GM23338 (cell line): ENCODE results near the gene KIT. TPM values are rescaled to one million over a fixed set of nuclear protein-coding genes. Genes with fewer than 3 reads are reported as not detected.

Source experiments
- ATAC-seq: fragments of 200-7000 bp; cut with Tn5 transposase; 3 replicates; pipeline ENCODE4 v1.9.1; 2020
- DNase-seq: peaks from one replicate; pipeline ENCODE4 v3.0.0-alpha.2; 2015; ENCODE audit warnings: low spot score
- H2AFZ ChIP-seq: fragments of 200-600 bp; sonication (generic); 2 replicates; pipeline ENCODE4 v1.8.0; 2016; ENCODE audit warnings: antibody characterized with exemption, mild to moderate bottlenecking, moderate library complexity
- H3F3A ChIP-seq: fragments of 200-600 bp; sonication (generic); replicated peaks from 2 replicates; pipeline ENCODE4 v1.8.0; 2017; ENCODE audit warnings: antibody characterized with exemption, mixed run types, low read depth
- H3K27ac ChIP-seq: fragments of 200-600 bp; sonication (generic); 2 replicates; pipeline ENCODE4 v1.6.1; 2016; ENCODE audit warnings: low read depth
- H3K27me3 ChIP-seq: fragments of 200-600 bp; sonication (generic); 2 replicates; pipeline ENCODE4 v1.8.0; 2016; ENCODE audit warnings: mild to moderate bottlenecking, mixed run types, moderate library complexity; ENCODE audit not compliant: insufficient read depth
- H3K36me3 ChIP-seq: fragments of 200-600 bp; sonication (generic); 2 replicates; pipeline ENCODE4 v1.8.0; 2016; ENCODE audit warnings: mild to moderate bottlenecking; ENCODE audit not compliant: insufficient read depth
- H3K4me1 ChIP-seq: fragments of 200-600 bp; sonication (generic); 2 replicates; pipeline ENCODE4 v1.8.0; 2016; ENCODE audit warnings: mild to moderate bottlenecking, moderate library complexity; ENCODE audit not compliant: insufficient read depth
- H3K4me2 ChIP-seq: fragments of 200-600 bp; sonication (generic); 2 replicates; pipeline ENCODE4 v1.7.1; 2017; ENCODE audit warnings: mixed run types
- H3K4me3 ChIP-seq: fragments of 200-600 bp; sonication (generic); 2 replicates; pipeline ENCODE4 v1.6.1; 2016; ENCODE audit warnings: mixed run types
- H3K79me2 ChIP-seq: fragments of 200-600 bp; sonication (generic); replicated peaks from 2 replicates; pipeline ENCODE4 v1.8.0; 2017; ENCODE audit warnings: mild to moderate bottlenecking; ENCODE audit not compliant: insufficient read depth
- H3K9me2 ChIP-seq: fragments of 200-600 bp; sonication (generic); 2 replicates; pipeline ENCODE4 v1.8.0; 2017; ENCODE audit not compliant: insufficient read depth
- H4K20me1 ChIP-seq: fragments of 200-600 bp; sonication (generic); replicated peaks from 2 replicates; pipeline ENCODE4 v1.8.0; 2017; ENCODE audit warnings: mild to moderate bottlenecking; ENCODE audit not compliant: insufficient read depth
- H3K27ac Mint-ChIP-seq: 2 replicates; pipeline ENCODE4 v1.8.0; 2020; ENCODE audit warnings: inconsistent platforms, mild to moderate bottlenecking, moderate library complexity, mixed read lengths
- H3K27me3 Mint-ChIP-seq: 3 replicates; pipeline ENCODE4 v1.8.0; 2022; ENCODE audit warnings: low read depth, mild to moderate bottlenecking, moderate library complexity, mixed read lengths, inconsistent platforms; ENCODE audit not compliant: insufficient read depth, poor library complexity
- H3K36me3 Mint-ChIP-seq: 3 replicates; pipeline ENCODE4 v1.8.0; 2021; ENCODE audit warnings: low read depth, mild to moderate bottlenecking, inconsistent platforms, moderate library complexity, mixed read lengths
- H3K4me1 Mint-ChIP-seq: 3 replicates; pipeline ENCODE4 v1.8.0; 2020; ENCODE audit warnings: mild to moderate bottlenecking, inconsistent platforms, mixed read lengths
- H3K4me3 Mint-ChIP-seq: 3 replicates; pipeline ENCODE4 v1.8.0; 2021; ENCODE audit warnings: moderate library complexity, mild to moderate bottlenecking, inconsistent platforms, mixed read lengths
- H3K9me3 Mint-ChIP-seq: 3 replicates; pipeline ENCODE4 v1.8.0; 2020; ENCODE audit warnings: moderate library complexity, mild to moderate bottlenecking, inconsistent platforms, mixed read lengths
- CREB1 ChIP-seq: fragments of 250-450 bp; sonication (Bioruptor Pico); IDR thresholded peaks from 2 replicates; pipeline ENCODE4 v1.5.0; 2020; ENCODE audit warnings: low read depth, mild to moderate bottlenecking, moderate library complexity
- EZH2 ChIP-seq: fragments of 200-600 bp; sonication (generic); IDR thresholded peaks from one replicate; pipeline ENCODE4 v1.8.0; 2017; ENCODE audit warnings: antibody characterized with exemption, mild to moderate bottlenecking, low read depth; ENCODE audit not compliant: unreplicated experiment
- EZH2phosphoT487 ChIP-seq: fragments of 200-600 bp; sonication (generic); IDR thresholded peaks from one replicate; pipeline ENCODE4 v1.8.1; 2018; ENCODE audit warnings: antibody characterized with exemption; ENCODE audit not compliant: unreplicated experiment
- JUNB ChIP-seq: IDR thresholded peaks from one replicate; pipeline ENCODE4 v1.6.1; 2016; ENCODE audit warnings: antibody characterized with exemption; ENCODE audit not compliant: unreplicated experiment
- NANOG ChIP-seq: IDR thresholded peaks from 2 replicates; pipeline ENCODE4 v1.6.1; 2016; ENCODE audit warnings: antibody characterized with exemption, borderline replicate concordance
- POLR2AphosphoS5 ChIP-seq: IDR thresholded peaks from 2 replicates; pipeline ENCODE4 v1.6.1; 2016; ENCODE audit warnings: antibody characterized with exemption, low read depth
- STAT1 ChIP-seq: IDR thresholded peaks from one replicate; pipeline ENCODE4 v1.6.1; 2016; ENCODE audit warnings: antibody characterized with exemption; ENCODE audit not compliant: unreplicated experiment
- ZNF114 ChIP-seq: fragments of 250-450 bp; sonication (Bioruptor Pico); IDR thresholded peaks from 2 replicates; pipeline ENCODE4 v1.5.0; 2020; ENCODE audit warnings: mild to moderate bottlenecking, moderate library complexity
- ZNF331 ChIP-seq: fragments of 250-450 bp; sonication (Bioruptor Pico); IDR thresholded peaks from 2 replicates; pipeline ENCODE4 v1.5.0; 2020; ENCODE audit warnings: low read depth, mild to moderate bottlenecking, moderate library complexity
- polyA plus RNA-seq: library from polyadenylated mRNA; unstranded; fragments of >200 nt; fragmentation: Nextera tagmentation; extraction: Ambion mirVana; gene quantifications from 2 replicates; pipeline ENCODE4 v1.2.1, GENCODE V29; 2016
- total RNA-seq: library from RNA; depleted of rRNA; stranded (reverse); fragments of >200 nt; shearing (Covaris generic); gene quantifications from 2 replicates; pipeline ENCODE4 v1.2.3, GENCODE V29; 2014
- TF ChIP-seq, protein P1 (sequence below): fragments of 250-450 bp; sonication (Bioruptor Pico); IDR thresholded peaks from 2 replicates; pipeline ENCODE4 v1.5.0; 2020; ENCODE audit warnings: mild to moderate bottlenecking, moderate library complexity
- TF ChIP-seq, protein P2 (sequence below), 2 experiments: fragments of 200-600 bp in 1 of 2; sonication (generic) in 1 of 2; conservative IDR thresholded peaks; 2 replicates each; pipeline versions ENCODE4 v1.5.1 to v1.6.1; 2016 to 2017; ENCODE audit warnings: antibody characterized with exemption in 2 of 2, low read depth in 2 of 2, mild to moderate bottlenecking in 2 of 2, moderate library complexity in 1 of 2
- TF ChIP-seq, protein P3 (sequence below): IDR thresholded peaks from 2 replicates; pipeline ENCODE4 v1.6.1; 2016; ENCODE audit warnings: antibody characterized with exemption

The KIT gene
- total and polyA plus RNA-seq, 2 experiments from 2014 or later: 9.0 to 28.4 TPM

DNA sequence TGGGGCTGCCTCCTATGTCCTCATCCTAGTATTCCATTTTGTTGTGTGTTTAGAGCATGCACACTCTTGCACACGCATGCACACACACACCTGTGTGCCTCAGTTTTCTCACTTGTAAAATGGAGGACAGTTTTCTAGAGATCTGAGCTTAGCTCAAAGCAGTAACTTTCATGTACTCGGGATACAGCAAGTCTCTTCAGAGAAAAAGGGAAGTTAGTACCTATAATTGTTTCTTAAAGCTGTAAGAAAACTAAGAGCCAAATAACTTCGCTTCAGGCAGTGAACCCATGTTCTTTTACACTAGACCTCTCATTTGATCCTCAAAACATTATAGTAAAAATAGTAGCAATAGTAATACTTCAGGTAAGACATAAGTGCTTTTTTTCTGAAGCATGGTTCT is 49.6 kb downstream of the KIT start:
- ATAC-seq: no peak
- H3K36me3 ChIP-seq: no peaks in the 10 kb centered on the region; the same call in 1 of the 2 replicates

DNA sequence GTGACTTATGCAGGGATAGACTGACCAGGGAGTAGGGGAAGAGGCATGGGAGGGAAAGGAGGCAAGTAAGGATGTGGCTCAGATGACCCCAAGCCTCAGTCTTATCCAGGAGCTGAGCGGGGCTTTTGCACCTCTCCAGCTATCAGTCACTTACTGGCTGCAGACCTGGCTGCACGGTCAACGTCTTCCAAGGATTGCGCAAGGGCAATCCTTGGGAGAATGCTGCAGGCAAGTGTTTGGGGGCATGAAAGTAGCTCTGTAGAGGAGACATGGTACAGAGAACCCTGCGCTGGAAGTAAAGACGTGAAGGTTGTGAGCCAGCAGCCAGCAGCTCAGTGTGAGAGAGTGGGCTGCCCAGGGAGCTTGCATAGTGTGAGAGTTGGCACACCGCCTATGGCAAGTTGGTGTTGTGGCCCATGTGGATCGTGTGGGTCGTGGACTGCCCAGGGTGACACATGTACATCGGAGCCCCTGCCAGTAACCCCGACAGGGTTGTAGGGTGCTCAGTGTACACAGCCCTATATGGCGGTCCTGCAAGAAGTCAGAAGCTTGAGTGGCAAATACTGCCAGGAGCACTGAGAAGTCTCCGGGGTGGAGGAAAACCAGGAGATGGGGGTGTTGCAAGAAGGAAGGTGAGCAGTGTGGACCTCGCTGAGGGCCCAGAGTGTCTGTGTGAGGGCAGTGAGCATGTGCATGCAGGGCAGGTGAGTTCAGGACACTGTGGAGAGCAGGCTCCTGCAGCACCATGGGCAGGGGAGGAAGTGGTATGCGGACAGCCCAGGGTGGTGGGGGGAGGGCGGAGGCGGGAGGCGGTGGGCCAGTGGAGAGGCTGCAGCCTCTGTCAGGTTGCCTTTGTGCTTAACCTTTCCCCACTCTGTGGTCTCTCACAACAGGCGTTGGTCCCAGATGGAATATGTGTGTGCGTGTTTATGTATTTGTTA is 50.9 kb downstream of the KIT start:
- H3K79me2 ChIP-seq: no peaks in the 10 kb centered on the region
- H3K36me3 Mint-ChIP-seq: peaks cover 37% of the 10 kb centered on the region
- no peak overlapping the region for H3K4me3 ChIP-seq
- H3K4me1 Mint-ChIP-seq: no peaks in the 10 kb centered on the region
- H3K27me3 Mint-ChIP-seq: peaks cover 1% of the 10 kb centered on the region
- no peak overlapping the region for H3K4me2 ChIP-seq
- H3K27me3 ChIP-seq: no peaks in the 10 kb centered on the region
- DNase-seq: no peak
- H3K27ac ChIP-seq: no peak overlapping the region
- no peak overlapping the region for H3K4me3 Mint-ChIP-seq
- H3K4me1 ChIP-seq: no peaks in the 10 kb centered on the region
- H3F3A ChIP-seq: no peaks in the 10 kb centered on the region
- no peak for ATAC-seq
- no peaks in the 10 kb centered on the region for H3K9me3 Mint-ChIP-seq
- H3K36me3 ChIP-seq: no peaks in the 10 kb centered on the region
- no peaks in the 10 kb centered on the region for H4K20me1 ChIP-seq
- H2AFZ ChIP-seq: no peak overlapping the region
- H3K9me2 ChIP-seq: no peaks in the 10 kb centered on the region
- no peak overlapping the region for H3K27ac Mint-ChIP-seq
- TF ChIP-seq CREB1 (no peak), ZNF331 (CRISPR knock-in tag) (no peak), EZH2 (no peak), ZNF114 (CRISPR knock-in tag) (no peak), POLR2AphosphoS5 (no peak), NANOG (no peak), JUNB (no peak)
- TF ChIP-seq, protein P1, sequence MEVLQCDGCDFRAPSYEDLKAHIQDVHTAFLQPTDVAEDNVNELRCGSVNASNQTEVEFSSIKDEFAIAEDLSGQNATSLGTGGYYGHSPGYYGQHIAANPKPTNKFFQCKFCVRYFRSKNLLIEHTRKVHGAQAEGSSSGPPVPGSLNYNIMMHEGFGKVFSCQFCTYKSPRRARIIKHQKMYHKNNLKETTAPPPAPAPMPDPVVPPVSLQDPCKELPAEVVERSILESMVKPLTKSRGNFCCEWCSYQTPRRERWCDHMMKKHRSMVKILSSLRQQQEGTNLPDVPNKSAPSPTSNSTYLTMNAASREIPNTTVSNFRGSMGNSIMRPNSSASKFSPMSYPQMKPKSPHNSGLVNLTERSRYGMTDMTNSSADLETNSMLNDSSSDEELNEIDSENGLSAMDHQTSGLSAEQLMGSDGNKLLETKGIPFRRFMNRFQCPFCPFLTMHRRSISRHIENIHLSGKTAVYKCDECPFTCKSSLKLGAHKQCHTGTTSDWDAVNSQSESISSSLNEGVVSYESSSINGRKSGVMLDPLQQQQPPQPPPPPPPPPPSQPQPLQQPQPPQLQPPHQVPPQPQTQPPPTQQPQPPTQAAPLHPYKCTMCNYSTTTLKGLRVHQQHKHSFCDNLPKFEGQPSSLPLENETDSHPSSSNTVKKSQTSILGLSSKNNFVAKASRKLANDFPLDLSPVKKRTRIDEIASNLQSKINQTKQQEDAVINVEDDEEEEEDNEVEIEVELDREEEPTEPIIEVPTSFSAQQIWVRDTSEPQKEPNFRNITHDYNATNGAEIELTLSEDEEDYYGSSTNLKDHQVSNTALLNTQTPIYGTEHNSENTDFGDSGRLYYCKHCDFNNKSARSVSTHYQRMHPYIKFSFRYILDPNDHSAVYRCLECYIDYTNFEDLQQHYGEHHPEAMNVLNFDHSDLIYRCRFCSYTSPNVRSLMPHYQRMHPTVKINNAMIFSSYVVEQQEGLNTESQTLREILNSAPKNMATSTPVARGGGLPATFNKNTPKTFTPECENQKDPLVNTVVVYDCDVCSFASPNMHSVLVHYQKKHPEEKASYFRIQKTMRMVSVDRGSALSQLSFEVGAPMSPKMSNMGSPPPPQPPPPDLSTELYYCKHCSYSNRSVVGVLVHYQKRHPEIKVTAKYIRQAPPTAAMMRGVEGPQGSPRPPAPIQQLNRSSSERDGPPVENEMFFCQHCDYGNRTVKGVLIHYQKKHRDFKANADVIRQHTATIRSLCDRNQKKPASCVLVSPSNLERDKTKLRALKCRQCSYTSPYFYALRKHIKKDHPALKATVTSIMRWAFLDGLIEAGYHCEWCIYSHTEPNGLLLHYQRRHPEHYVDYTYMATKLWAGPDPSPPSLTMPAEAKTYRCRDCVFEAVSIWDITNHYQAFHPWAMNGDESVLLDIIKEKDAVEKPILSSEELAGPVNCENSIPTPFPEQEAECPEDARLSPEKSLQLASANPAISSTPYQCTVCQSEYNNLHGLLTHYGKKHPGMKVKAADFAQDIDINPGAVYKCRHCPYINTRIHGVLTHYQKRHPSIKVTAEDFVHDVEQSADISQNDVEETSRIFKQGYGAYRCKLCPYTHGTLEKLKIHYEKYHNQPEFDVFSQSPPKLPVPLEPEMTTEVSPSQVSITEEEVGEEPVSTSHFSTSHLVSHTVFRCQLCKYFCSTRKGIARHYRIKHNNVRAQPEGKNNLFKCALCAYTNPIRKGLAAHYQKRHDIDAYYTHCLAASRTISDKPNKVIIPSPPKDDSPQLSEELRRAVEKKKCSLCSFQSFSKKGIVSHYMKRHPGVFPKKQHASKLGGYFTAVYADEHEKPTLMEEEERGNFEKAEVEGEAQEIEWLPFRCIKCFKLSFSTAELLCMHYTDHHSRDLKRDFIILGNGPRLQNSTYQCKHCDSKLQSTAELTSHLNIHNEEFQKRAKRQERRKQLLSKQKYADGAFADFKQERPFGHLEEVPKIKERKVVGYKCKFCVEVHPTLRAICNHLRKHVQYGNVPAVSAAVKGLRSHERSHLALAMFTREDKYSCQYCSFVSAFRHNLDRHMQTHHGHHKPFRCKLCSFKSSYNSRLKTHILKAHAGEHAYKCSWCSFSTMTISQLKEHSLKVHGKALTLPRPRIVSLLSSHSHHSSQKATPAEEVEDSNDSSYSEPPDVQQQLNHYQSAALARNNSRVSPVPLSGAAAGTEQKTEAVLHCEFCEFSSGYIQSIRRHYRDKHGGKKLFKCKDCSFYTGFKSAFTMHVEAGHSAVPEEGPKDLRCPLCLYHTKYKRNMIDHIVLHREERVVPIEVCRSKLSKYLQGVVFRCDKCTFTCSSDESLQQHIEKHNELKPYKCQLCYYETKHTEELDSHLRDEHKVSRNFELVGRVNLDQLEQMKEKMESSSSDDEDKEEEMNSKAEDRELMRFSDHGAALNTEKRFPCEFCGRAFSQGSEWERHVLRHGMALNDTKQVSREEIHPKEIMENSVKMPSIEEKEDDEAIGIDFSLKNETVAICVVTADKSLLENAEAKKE (CRISPR knock-in tag): no peak
- TF ChIP-seq, protein P2, sequence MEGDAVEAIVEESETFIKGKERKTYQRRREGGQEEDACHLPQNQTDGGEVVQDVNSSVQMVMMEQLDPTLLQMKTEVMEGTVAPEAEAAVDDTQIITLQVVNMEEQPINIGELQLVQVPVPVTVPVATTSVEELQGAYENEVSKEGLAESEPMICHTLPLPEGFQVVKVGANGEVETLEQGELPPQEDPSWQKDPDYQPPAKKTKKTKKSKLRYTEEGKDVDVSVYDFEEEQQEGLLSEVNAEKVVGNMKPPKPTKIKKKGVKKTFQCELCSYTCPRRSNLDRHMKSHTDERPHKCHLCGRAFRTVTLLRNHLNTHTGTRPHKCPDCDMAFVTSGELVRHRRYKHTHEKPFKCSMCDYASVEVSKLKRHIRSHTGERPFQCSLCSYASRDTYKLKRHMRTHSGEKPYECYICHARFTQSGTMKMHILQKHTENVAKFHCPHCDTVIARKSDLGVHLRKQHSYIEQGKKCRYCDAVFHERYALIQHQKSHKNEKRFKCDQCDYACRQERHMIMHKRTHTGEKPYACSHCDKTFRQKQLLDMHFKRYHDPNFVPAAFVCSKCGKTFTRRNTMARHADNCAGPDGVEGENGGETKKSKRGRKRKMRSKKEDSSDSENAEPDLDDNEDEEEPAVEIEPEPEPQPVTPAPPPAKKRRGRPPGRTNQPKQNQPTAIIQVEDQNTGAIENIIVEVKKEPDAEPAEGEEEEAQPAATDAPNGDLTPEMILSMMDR (conservative IDR thresholded peaks at IDR 0.05; ENCODE audit: low read depth in 2 of 2): no peak

More for the DNA sequence above, 49.6 kb downstream of the KIT start:
- TF ChIP-seq, protein P3, sequence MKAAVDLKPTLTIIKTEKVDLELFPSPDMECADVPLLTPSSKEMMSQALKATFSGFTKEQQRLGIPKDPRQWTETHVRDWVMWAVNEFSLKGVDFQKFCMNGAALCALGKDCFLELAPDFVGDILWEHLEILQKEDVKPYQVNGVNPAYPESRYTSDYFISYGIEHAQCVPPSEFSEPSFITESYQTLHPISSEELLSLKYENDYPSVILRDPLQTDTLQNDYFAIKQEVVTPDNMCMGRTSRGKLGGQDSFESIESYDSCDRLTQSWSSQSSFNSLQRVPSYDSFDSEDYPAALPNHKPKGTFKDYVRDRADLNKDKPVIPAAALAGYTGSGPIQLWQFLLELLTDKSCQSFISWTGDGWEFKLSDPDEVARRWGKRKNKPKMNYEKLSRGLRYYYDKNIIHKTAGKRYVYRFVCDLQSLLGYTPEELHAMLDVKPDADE: no peak
- TF ChIP-seq CREB1: no peak
- no peak for TF ChIP-seq STAT1
- TF ChIP-seq EZH2phosphoT487: no peak
- no peak for TF ChIP-seq JUNB
- H2AFZ ChIP-seq: no peak overlapping the region
- H3K9me2 ChIP-seq: no peaks in the 10 kb centered on the region
- H4K20me1 ChIP-seq: no peaks in the 10 kb centered on the region
- no peaks in the 10 kb centered on the region for H3K4me1 ChIP-seq
- no peak overlapping the region for H3K27ac Mint-ChIP-seq
- H3K4me3 Mint-ChIP-seq: no peak overlapping the region
- H3K79me2 ChIP-seq: no peaks in the 10 kb centered on the region
- no peak overlapping the region for H3K27ac ChIP-seq
- no peak for DNase-seq
- H3K36me3 Mint-ChIP-seq: peaks cover 38% of the 10 kb centered on the region
- H3K9me3 Mint-ChIP-seq: no peaks in the 10 kb centered on the region
- H3K4me3 ChIP-seq: no peak overlapping the region
- H3K27me3 Mint-ChIP-seq: peaks cover 1% of the 10 kb centered on the region
- H3K4me2 ChIP-seq: no peak overlapping the region
- no peaks in the 10 kb centered on the region for H3F3A ChIP-seq
- no peaks in the 10 kb centered on the region for H3K27me3 ChIP-seq
- H3K4me1 Mint-ChIP-seq: no peaks in the 10 kb centered on the region
